IMR-90 (cell line): Measurements from ENCODE around the gene NKD1. TPM values are rescaled to one million over a fixed set of nuclear protein-coding genes. Genes with fewer than 3 reads are reported as not detected.

Source experiments
- ATAC-seq: fragments of 200-7000 bp; cut with Tn5 transposase; 2 replicates; pipeline ENCODE4 v1.9.1; 2020; ENCODE audit warnings: low read depth, mild to moderate bottlenecking, moderate library complexity
- BruUV-seq: library from RNA; stranded (reverse); fragments of 400-500 nt; replicated peaks from 2 replicates; lab custom pipeline; 2021; lab: Mats Ljungman, UMichigan
- CTCF ChIA-PET: fragments of 300-600 bp; formaldehyde crosslinking; extraction: SDS; loops from one replicate; lab custom pipeline; 2021; ENCODE audit warnings: antibody characterized with exemption; lab: Yijun Ruan, JAX
- POLR2A ChIA-PET: fragments of 300-600 bp; sonication (Branson Sonifier 250); formaldehyde crosslinking; loops from one replicate; lab custom pipeline; 2022; ENCODE audit warnings: antibody characterized with exemption; ENCODE audit not compliant: unreplicated experiment; lab: Charles Lee
- DNase-seq: peaks from one replicate; pipeline ENCODE4 v3.0.0; 2013
- H2AFZ ChIP-seq: replicated peaks from 2 replicates; pipeline ENCODE3; 2013; ENCODE audit warnings: low read length, mild to moderate bottlenecking; ENCODE audit not compliant: poor library complexity
- H2AK5ac ChIP-seq: 2 replicates; pipeline ENCODE4 v1.6.1; 2013; ENCODE audit warnings: low read depth, low read length, inconsistent platforms
- H2AK9ac ChIP-seq: replicated peaks from 2 replicates; pipeline ENCODE3; 2013; ENCODE audit warnings: mild to moderate bottlenecking, low read depth, low read length, moderate library complexity; ENCODE audit not compliant: poor library complexity
- H2BK120ac ChIP-seq: 2 replicates; pipeline ENCODE4 v1.6.1; 2013; ENCODE audit warnings: low read depth, low read length, inconsistent platforms
- H2BK15ac ChIP-seq: 3 replicates; pipeline ENCODE4 v1.6.1; 2013; ENCODE audit warnings: low read depth, low read length, inconsistent platforms
- H2BK20ac ChIP-seq: 2 replicates; pipeline ENCODE4 v1.6.1; 2013; ENCODE audit warnings: low read depth, mild to moderate bottlenecking, inconsistent platforms, low read length, moderate library complexity
- H2BK5ac ChIP-seq: 2 replicates; pipeline ENCODE4 v1.6.1; 2013; ENCODE audit warnings: mild to moderate bottlenecking, low read depth, low read length, inconsistent platforms; ENCODE audit not compliant: poor library complexity, severe bottlenecking
- H3K14ac ChIP-seq: replicated peaks from 2 replicates; pipeline ENCODE4 v1.6.1; 2013; ENCODE audit warnings: low read depth, low read length, inconsistent platforms
- H3K18ac ChIP-seq: 2 replicates; pipeline ENCODE4 v1.6.1; 2013; ENCODE audit warnings: low read depth, low read length, control low read depth
- H3K23ac ChIP-seq: 2 replicates; pipeline ENCODE4 v1.6.1; 2013; ENCODE audit warnings: low read depth, low read length, inconsistent platforms
- H3K27ac ChIP-seq: 2 replicates; pipeline ENCODE4 v1.5.1; 2013; ENCODE audit warnings: mild to moderate bottlenecking, control low read depth, low read length; ENCODE audit not compliant: insufficient read depth
- H3K27me3 ChIP-seq: 2 replicates; pipeline ENCODE4 v1.6.1; 2013; ENCODE audit warnings: low read length; ENCODE audit not compliant: control insufficient read depth, insufficient read depth
- H3K36me3 ChIP-seq: 2 replicates; pipeline ENCODE4 v1.6.1; 2013; ENCODE audit warnings: low read length, mixed read lengths; ENCODE audit not compliant: control insufficient read depth, insufficient read depth
- H3K4ac ChIP-seq: 2 replicates; pipeline ENCODE4 v1.6.1; 2013; ENCODE audit warnings: low read depth, low read length, inconsistent platforms
- H3K4me1 ChIP-seq: 2 replicates; pipeline ENCODE4 v1.6.1; 2013; ENCODE audit warnings: low read length, mixed read lengths; ENCODE audit not compliant: control insufficient read depth, insufficient read depth
- H3K4me2 ChIP-seq: 2 replicates; pipeline ENCODE4 v1.6.1; 2013; ENCODE audit warnings: low read depth, mild to moderate bottlenecking, control low read depth, low read length, moderate library complexity
- H3K4me3 ChIP-seq: 2 replicates; pipeline ENCODE4 v1.5.1; 2013; ENCODE audit warnings: low read depth, mild to moderate bottlenecking, control low read depth, low read length, moderate library complexity; ENCODE audit not compliant: insufficient read depth
- H3K56ac ChIP-seq: 2 replicates; pipeline ENCODE4 v1.6.1; 2013; ENCODE audit warnings: low read length, inconsistent platforms; ENCODE audit not compliant: insufficient read depth; ENCODE audit errors: extremely low read depth
- H3K79me1 ChIP-seq, 2 experiments: 2 replicates each; pipeline ENCODE4 v1.6.1; 2013; ENCODE audit warnings: low read length in 2 of 2, inconsistent platforms in 1 of 2, low read depth in 1 of 2
- H3K9ac ChIP-seq: 2 replicates; pipeline ENCODE4 v1.6.1; 2013; ENCODE audit warnings: low read depth, low read length, control low read depth
- H3K9me1 ChIP-seq: 2 replicates; pipeline ENCODE4 v1.6.1; 2013; ENCODE audit warnings: low read length, inconsistent platforms; ENCODE audit not compliant: insufficient read depth
- H3K9me3 ChIP-seq: 2 replicates; pipeline ENCODE4 v1.6.1; 2013; ENCODE audit warnings: low read length; ENCODE audit not compliant: control insufficient read depth, insufficient read depth
- H4K20me1 ChIP-seq: 2 replicates; pipeline ENCODE4 v1.6.1; 2013; ENCODE audit warnings: low read length, inconsistent platforms; ENCODE audit not compliant: insufficient read depth
- H4K5ac ChIP-seq: 2 replicates; pipeline ENCODE4 v1.6.1; 2013; ENCODE audit warnings: mild to moderate bottlenecking, low read depth, low read length, control low read depth
- H4K8ac ChIP-seq, 2 experiments: 2 replicates each; pipeline ENCODE4 v1.6.1; 2013; ENCODE audit warnings: low read depth in 2 of 2, low read length in 2 of 2, control low read depth in 1 of 2, inconsistent platforms in 1 of 2
- H4K91ac ChIP-seq: 2 replicates; pipeline ENCODE4 v1.6.1; 2013; ENCODE audit warnings: low read depth, low read length, inconsistent platforms; ENCODE audit not compliant: insufficient read depth
- BHLHE40 ChIP-seq: fragments of 150-350 bp; IDR thresholded peaks from 2 replicates; pipeline ENCODE4 v1.6.1; 2016; ENCODE audit warnings: mild to moderate bottlenecking, low read depth, low read length
- CEBPB ChIP-seq: IDR thresholded peaks from 2 replicates; pipeline ENCODE4 v1.6.1; 2012; ENCODE audit warnings: low read depth, low read length, improper control_type of control experiment
- ELK1 ChIP-seq: fragments of 150-350 bp; IDR thresholded peaks from 2 replicates; pipeline ENCODE4 v1.6.1; 2016; ENCODE audit warnings: low read depth, mild to moderate bottlenecking, low read length, moderate library complexity, borderline replicate concordance
- FOS ChIP-seq: fragments of 150-350 bp; IDR thresholded peaks from 2 replicates; pipeline ENCODE4 v1.6.1; 2016; ENCODE audit warnings: low read depth, low read length
- MAFK ChIP-seq: IDR thresholded peaks from 2 replicates; pipeline ENCODE4 v1.6.1; 2012; ENCODE audit warnings: low read depth, low read length, improper control_type of control experiment
- NFE2L2 ChIP-seq: fragments of 150-350 bp; IDR thresholded peaks from 2 replicates; pipeline ENCODE4 v1.6.1; 2016; ENCODE audit warnings: low read depth, mild to moderate bottlenecking, low read length
- POLR2A ChIP-seq: IDR thresholded peaks from 2 replicates; pipeline ENCODE4 v1.6.1; 2012; ENCODE audit warnings: mild to moderate bottlenecking, low read depth, low read length
- RAD21 ChIP-seq: IDR thresholded peaks from 2 replicates; pipeline ENCODE4 v1.6.1; 2012; ENCODE audit warnings: low read length, improper control_type of control experiment
- RFX5 ChIP-seq: IDR thresholded peaks from 2 replicates; pipeline ENCODE4 v1.8.0; 2012; ENCODE audit warnings: low read depth, mild to moderate bottlenecking, low read length, moderate library complexity
- SMC3 ChIP-seq: fragments of 150-350 bp; IDR thresholded peaks from 2 replicates; pipeline ENCODE4 v1.6.1; 2016; ENCODE audit warnings: low read depth, mild to moderate bottlenecking, antibody characterized with exemption, low read length, moderate library complexity
- USF2 ChIP-seq: fragments of 150-350 bp; IDR thresholded peaks from 2 replicates; pipeline ENCODE4 v1.6.1; 2017; ENCODE audit warnings: mild to moderate bottlenecking, antibody characterized with exemption, low read length, low read depth
- WGBS, 2 experiments: methylation state at CpG; one replicate each; pipeline versions ENCODE4 v1.1.5 to v1.1.7; 2013; ENCODE audit warnings: missing lambda C conversion rate in 2 of 2; ENCODE audit not compliant: insufficient read length in 1 of 2; ENCODE audit errors: extremely low coverage in 2 of 2; 5-methylcytosine and 5-hydroxymethylcytosine counted together
- dilution Hi-C: fragments of 300-500 bp; cut with HindIII; formaldehyde crosslinking; loops from one replicate; pipeline ENCODE4 v1.14.3; 2018; ENCODE audit warnings: low sequenced_read_pairs; ENCODE audit not compliant: unreplicated experiment
- in situ Hi-C: fragments of 300-500 bp; cut with MboI; formaldehyde crosslinking; loops from 3 replicates; pipeline ENCODE4 v1.14.3; 2019; ENCODE audit warnings: low sequenced_read_pairs, inconsistent platforms, mixed read lengths
- intact Hi-C: fragments of 100-400 bp; cut with micrococcal nuclease; formaldehyde crosslinking; loops from 2 replicates; pipeline ENCODE4 v1.10.0; 2022
- polyA plus RNA-seq, 3 experiments: library from polyadenylated mRNA; depleted of rRNA; stranded (reverse); fragments of >200 nt; gene quantifications; 2 replicates each; pipeline ENCODE4 v1.2.3, GENCODE V29; 2012; ENCODE audit warnings: low replicate concordance in 1 of 3
- total RNA-seq: library from RNA; depleted of rRNA; stranded (reverse); fragments of >200 nt; gene quantifications from 2 replicates; pipeline ENCODE4 v1.2.3, GENCODE V29; 2012

NKD1 gene
- total and polyA plus RNA-seq, 2 of the 4 experiments (the other 2 are of a cell fraction), result not detected

- TF ChIP-seq POLR2A (no peak), NFE2L2 (no peak), FOS (no peak), RFX5 (no peak)
Observed at GRCh38 chr16:50548125-50548908, at the start of gene NKD1 (continued).

- DNase-seq, result no peak
- no peak for ATAC-seq
- no peak for TF ChIP-seq RAD21
- TF ChIP-seq ELK1, result no peak
- TF ChIP-seq MAFK, result no peak
- no peak for TF ChIP-seq NFE2L2
- TF ChIP-seq POLR2A, result no peak
- TF ChIP-seq RFX5, result no peak
- no peak for TF ChIP-seq SMC3
- TF ChIP-seq CEBPB, result no peak
- TF ChIP-seq USF2, result no peak
- TF ChIP-seq FOS, result no peak
- TF ChIP-seq BHLHE40, result no peak
Observed at GRCh38 chr16:50498431-50499155, 49.6 kb upstream of the NKD1 start.

More at GRCh38 chr16:50498431-50499155, 49.6 kb upstream of the NKD1 start:
- ChIA-PET POLR2A (no interaction called here), CTCF (no interaction called here)
- Histone ChIP-seq H2BK15ac (no peak overlapping the region), H3K4ac (no peak overlapping the region), H4K91ac (no peak overlapping the region), H2BK120ac (no peak overlapping the region), H3K27me3 (no peaks in the 10 kb centered on the region), H3K56ac (no peak overlapping the region), H2AFZ (no peak overlapping the region), H3K4me3 (no peak overlapping the region), H3K4me1 (no peaks in the 10 kb centered on the region), H2AK9ac (no peak overlapping the region), H3K36me3 (no peaks in the 10 kb centered on the region), H3K23ac (no peak overlapping the region), H3K14ac (no peak overlapping the region), H2BK5ac (no peak overlapping the region), H3K9me1 (no peaks in the 10 kb centered on the region), H3K9ac (no peak overlapping the region), H4K5ac (no peak overlapping the region), H3K18ac (no peak overlapping the region), H3K4me2 (no peak overlapping the region), H2AK5ac (no peak overlapping the region), H4K8ac (no peak overlapping the region), H3K9me3 (no peaks in the 10 kb centered on the region), H2BK20ac (no peak overlapping the region), H3K27ac (no peak overlapping the region), H3K79me1 (no peaks in the 10 kb centered on the region), H4K20me1 (no peaks in the 10 kb centered on the region)
- in situ Hi-C loops, result no loop called here
- dilution Hi-C loops, result no loop called here
- no TSS peak for BruUV-seq
- intact Hi-C loops, result no loop called here
- WGBS, 2 experiments, result no CpG with 5 or more reads among the region's 12 CpGs
